Mesendoderm (in vitro differentiated cells): ENCODE measurements around the gene TMPRSS9.
"Not testable (repeated sequence)": the region's sequence is repeated elsewhere in the genome, so short reads cannot be mapped to it uniquely, and the experiment has no call there.

Experiments used
- DNase-seq: peaks from one replicate; pipeline ENCODE4 v3.0.0; 2013
- H2AK5ac ChIP-seq: 2 replicates; pipeline ENCODE4 v1.6.1; 2013; ENCODE audit warnings: low read length, inconsistent platforms
- H2BK120ac ChIP-seq: 2 replicates; pipeline ENCODE4 v1.6.1; 2013; ENCODE audit warnings: low read depth, mild to moderate bottlenecking, low read length, moderate library complexity, mixed read lengths
- H2BK15ac ChIP-seq: replicated peaks from 2 replicates; pipeline ENCODE4 v1.6.1; 2013; ENCODE audit warnings: low read depth, mild to moderate bottlenecking, moderate library complexity
- H2BK5ac ChIP-seq: 2 replicates; pipeline ENCODE4 v1.6.1; 2013; ENCODE audit warnings: low read length, inconsistent platforms
- H3K18ac ChIP-seq: 2 replicates; pipeline ENCODE4 v1.6.1; 2013; ENCODE audit warnings: mild to moderate bottlenecking, low read length, mixed read lengths
- H3K23ac ChIP-seq: one replicate; pipeline ENCODE4 v1.6.1; 2013; ENCODE audit warnings: low read length
- H3K27ac ChIP-seq: 2 replicates; pipeline ENCODE4 v1.5.1; 2013; ENCODE audit warnings: low read depth, mild to moderate bottlenecking, inconsistent platforms, low read length, moderate library complexity
- H3K27me3 ChIP-seq: 2 replicates; pipeline ENCODE4 v1.6.1; 2013; ENCODE audit warnings: low read length, control low read depth, mild to moderate bottlenecking, inconsistent platforms; ENCODE audit not compliant: insufficient read depth, poor library complexity
- H3K36me3 ChIP-seq: 2 replicates; pipeline ENCODE4 v1.6.1; 2013; ENCODE audit warnings: low read length, inconsistent platforms; ENCODE audit not compliant: control insufficient read depth, insufficient read depth
- H3K4ac ChIP-seq: one replicate; pipeline ENCODE4 v1.6.1; 2013; ENCODE audit warnings: low read depth, mild to moderate bottlenecking, low read length, moderate library complexity
- H3K4me1 ChIP-seq: 2 replicates; pipeline ENCODE4 v1.6.1; 2013; ENCODE audit warnings: low read depth, low read length, inconsistent platforms; ENCODE audit not compliant: control insufficient read depth
- H3K4me2 ChIP-seq: 2 replicates; pipeline ENCODE4 v1.6.1; 2013; ENCODE audit warnings: low read length
- H3K4me3 ChIP-seq: 2 replicates; pipeline ENCODE4 v1.5.1; 2013; ENCODE audit warnings: mild to moderate bottlenecking, low read length
- H3K56ac ChIP-seq: one replicate; pipeline ENCODE4 v1.6.1; 2013; ENCODE audit warnings: low read length
- H3K79me1 ChIP-seq: 2 replicates; pipeline ENCODE4 v1.6.1; 2013; ENCODE audit warnings: low read length, inconsistent platforms
- H3K79me2 ChIP-seq: 2 replicates; pipeline ENCODE4 v1.6.1; 2013; ENCODE audit warnings: mild to moderate bottlenecking, low read length; ENCODE audit not compliant: control insufficient read depth, insufficient read depth
- H3K9ac ChIP-seq: 2 replicates; pipeline ENCODE4 v1.6.1; 2013; ENCODE audit warnings: low read length, inconsistent platforms
- H4K5ac ChIP-seq: one replicate; pipeline ENCODE4 v1.6.1; 2013; ENCODE audit warnings: low read length
- H4K8ac ChIP-seq: one replicate; pipeline ENCODE4 v1.6.1; 2013; ENCODE audit warnings: low read depth, mild to moderate bottlenecking, control low read depth, low read length, moderate library complexity
- WGBS: extraction: QIAGEN DNeasy Blood & Tissue Kit; methylation state at CpG from one replicate; pipeline ENCODE4 v1.1.7; 2013; ENCODE audit warnings: low lambda C conversion rate, missing lambda C conversion rate; ENCODE audit not compliant: insufficient coverage; ENCODE audit errors: extremely low coverage; 5-methylcytosine and 5-hydroxymethylcytosine counted together

TMPRSS9 gene

GRCh38 chr19:2345794-2346663 is 14.0 kb upstream of the TMPRSS9 start:
- Histone ChIP-seq H3K23ac (no peak overlapping the region), H3K9ac (no peak overlapping the region), H4K8ac (no peak overlapping the region), H3K4me2 (no peak overlapping the region), H3K79me1 (no peaks in the 10 kb centered on the region), H2BK15ac (no peak overlapping the region), H2AK5ac (no peak overlapping the region), H2BK120ac (no peak overlapping the region), H3K36me3 (no peaks in the 10 kb centered on the region), H3K4me1 (no peaks in the 10 kb centered on the region), H4K5ac (no peak overlapping the region), H3K4ac (no peak overlapping the region), H3K18ac (no peak overlapping the region), H3K79me2 (no peaks in the 10 kb centered on the region), H3K56ac (no peak overlapping the region), H3K4me3 (no peak overlapping the region), H3K27me3 (no peaks in the 10 kb centered on the region), H3K27ac (no peak overlapping the region), H2BK5ac (no peak overlapping the region)
- no CpG with 5 or more reads among the region's 25 CpGs for WGBS
- no peak for DNase-seq

DNA sequence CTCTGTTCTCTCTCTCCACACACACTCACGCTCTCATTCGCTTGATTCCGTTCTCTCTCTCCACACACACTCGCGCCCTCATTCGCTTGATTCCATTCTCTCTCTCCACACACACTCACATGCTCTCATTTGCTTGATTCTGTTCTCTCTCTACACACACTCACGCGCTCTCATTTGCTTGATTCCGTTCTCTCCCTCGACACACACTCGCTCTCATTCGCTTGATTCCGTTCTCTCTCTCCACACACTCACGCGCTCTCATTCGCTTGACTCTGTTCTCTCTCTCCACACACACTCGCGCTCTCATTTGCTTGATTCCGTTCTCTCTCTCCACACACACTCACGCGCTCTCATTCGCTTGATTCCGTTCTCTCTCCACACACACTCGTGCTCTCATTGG is 10.2 kb upstream of the TMPRSS9 start:
- not testable (repeated sequence) for H4K8ac ChIP-seq, H3K79me1 ChIP-seq, H3K4me3 ChIP-seq, H3K4me2 ChIP-seq, H3K79me2 ChIP-seq, H3K4ac ChIP-seq, H4K5ac ChIP-seq, H3K18ac ChIP-seq, H2BK15ac ChIP-seq, H3K27me3 ChIP-seq, H3K36me3 ChIP-seq, DNase-seq, H3K23ac ChIP-seq, H2AK5ac ChIP-seq, H2BK5ac ChIP-seq, H3K9ac ChIP-seq, H2BK120ac ChIP-seq, H3K56ac ChIP-seq, H3K27ac ChIP-seq, H3K4me1 ChIP-seq
- 100% methylated on average over 14 of the region's 24 CpGs for WGBS

- no peak overlapping the region for H2BK120ac ChIP-seq
- no peak for DNase-seq
- H3K79me1 ChIP-seq, result no peaks in the 10 kb centered on the region
- H4K8ac ChIP-seq, result no peak overlapping the region
- H3K4me3 ChIP-seq, result no peak overlapping the region
- H3K27me3 ChIP-seq, result no peaks in the 10 kb centered on the region
- H3K4ac ChIP-seq, result no peak overlapping the region
- H3K4me2 ChIP-seq, result no peak overlapping the region
- H2AK5ac ChIP-seq, result no peak overlapping the region
- no CpG with 5 or more reads among the region's 16 CpGs for WGBS
- H3K18ac ChIP-seq, result no peak overlapping the region
- H3K23ac ChIP-seq, result no peak overlapping the region
- H4K5ac ChIP-seq, result no peak overlapping the region
- no peak overlapping the region for H3K27ac ChIP-seq
- no peaks in the 10 kb centered on the region for H3K4me1 ChIP-seq
- H3K36me3 ChIP-seq, result no peaks in the 10 kb centered on the region
- H2BK15ac ChIP-seq, result no peak overlapping the region
- no peak overlapping the region for H3K56ac ChIP-seq
- H3K79me2 ChIP-seq, result no peaks in the 10 kb centered on the region
- H3K9ac ChIP-seq, result no peak overlapping the region
- no peak overlapping the region for H2BK5ac ChIP-seq
Observed at GRCh38 chr19:2350656-2351055, 9.4 kb upstream of the TMPRSS9 start.

DNA sequence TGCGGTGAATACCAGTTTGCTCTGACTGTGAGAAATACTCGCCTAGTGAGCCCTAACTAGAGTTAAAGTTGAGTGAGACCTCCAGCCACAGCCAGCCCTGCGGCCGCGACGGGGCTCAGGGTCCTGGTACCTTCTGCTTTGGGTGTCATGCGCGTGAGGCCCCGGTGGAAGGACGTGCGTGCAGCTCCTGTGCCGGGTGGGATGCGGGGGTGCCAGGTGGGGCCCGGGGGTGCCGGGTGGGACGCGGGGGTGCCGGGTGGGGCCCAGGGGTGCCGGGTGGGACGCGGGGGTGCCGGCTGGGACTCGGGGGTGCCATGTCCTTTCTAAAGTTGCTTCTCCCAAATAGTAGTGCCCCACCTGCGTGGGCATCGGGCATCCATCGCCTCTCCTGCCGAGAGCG is 8.5 kb upstream of the TMPRSS9 start:
- no peaks in the 10 kb centered on the region for H3K79me1 ChIP-seq
- H2AK5ac ChIP-seq, result no peak overlapping the region

DNA sequence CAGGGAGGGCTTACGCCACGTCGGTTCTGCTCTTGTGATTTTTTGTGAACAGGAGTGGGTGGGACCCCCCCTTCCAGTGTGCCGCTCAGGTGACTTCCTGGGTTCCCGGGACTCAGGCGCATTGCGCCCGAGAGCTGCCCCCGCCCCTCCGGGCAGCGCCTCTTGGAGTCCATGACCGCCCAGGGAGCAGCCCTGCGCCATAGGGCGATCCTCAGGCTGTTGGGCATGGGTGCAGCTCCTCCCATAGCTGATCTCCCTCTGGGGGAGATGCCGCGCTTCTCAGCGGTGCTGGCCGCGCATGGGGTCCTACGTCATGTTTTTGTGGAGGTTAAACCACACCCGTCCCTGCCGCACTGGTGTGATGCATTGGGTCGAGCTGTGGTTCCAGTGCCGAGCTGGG is 7.9 kb upstream of the TMPRSS9 start:
- WGBS, result no CpG with 5 or more reads among the region's 24 CpGs
- no peak overlapping the region for H2BK5ac ChIP-seq
- DNase-seq, result no peak

More for the DNA sequence above, 8.5 kb upstream of the TMPRSS9 start:
- Histone ChIP-seq H2BK120ac (no peak overlapping the region), H3K4me3 (no peak overlapping the region), H3K79me2 (no peaks in the 10 kb centered on the region), H3K27ac (no peak overlapping the region), H4K5ac (no peak overlapping the region), H3K56ac (no peak overlapping the region), H3K27me3 (no peaks in the 10 kb centered on the region), H3K23ac (no peak overlapping the region), H3K4me2 (no peak overlapping the region), H4K8ac (no peak overlapping the region), H3K9ac (no peak overlapping the region), H3K4me1 (no peaks in the 10 kb centered on the region), H2BK15ac (no peak overlapping the region), H3K36me3 (no peaks in the 10 kb centered on the region), H3K4ac (no peak overlapping the region), H2BK5ac (no peak overlapping the region), H3K18ac (no peak overlapping the region)
- no CpG with 5 or more reads among the region's 28 CpGs for WGBS
- DNase-seq, result no peak

More for the DNA sequence above, 7.9 kb upstream of the TMPRSS9 start:
- Histone ChIP-seq H3K36me3 (no peaks in the 10 kb centered on the region), H2AK5ac (no peak overlapping the region), H2BK15ac (no peak overlapping the region), H3K9ac (no peak overlapping the region), H3K23ac (no peak overlapping the region), H4K5ac (no peak overlapping the region), H3K56ac (no peak overlapping the region), H3K4me3 (no peak overlapping the region), H3K27ac (no peak overlapping the region), H3K4ac (no peak overlapping the region), H3K4me1 (no peaks in the 10 kb centered on the region), H3K27me3 (no peaks in the 10 kb centered on the region), H3K4me2 (no peak overlapping the region), H4K8ac (no peak overlapping the region), H3K79me1 (no peaks in the 10 kb centered on the region), H2BK120ac (no peak overlapping the region), H3K79me2 (no peaks in the 10 kb centered on the region), H3K18ac (no peak overlapping the region)
